Measurements from ENCODE around the gene PRR23A.

The PRR23A gene

GRCh38 chr3:138971766-138972320, 34.2 kb downstream of the PRR23A start:
- no peak for DNase-seq

DNA sequence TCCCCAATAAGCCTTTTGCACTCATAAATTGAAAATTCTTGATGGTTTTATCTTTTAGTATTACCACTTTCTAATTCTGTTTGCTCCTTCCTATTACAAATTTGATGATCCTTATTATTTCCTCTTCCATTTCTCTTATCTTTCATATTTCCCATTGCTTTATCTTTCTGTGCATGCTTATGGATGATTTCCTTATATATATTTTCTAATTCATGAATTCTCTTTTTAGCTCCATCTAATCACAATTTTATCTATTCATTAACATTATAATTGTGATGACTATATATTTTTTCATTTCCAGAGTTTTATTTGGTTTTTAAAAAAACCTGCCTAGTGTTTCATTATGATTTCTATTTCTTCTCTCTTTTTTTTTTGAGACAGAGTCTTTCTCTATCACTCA, 41.1 kb downstream of the PRR23A start:
- no peak for DNase-seq

GRCh38 chr3:138964264-138964663, 41.8 kb downstream of the PRR23A start:
- no peak for DNase-seq

GRCh38 chr3:138962854-138963560, 43.1 kb downstream of the PRR23A start:
- DNase-seq: no peak

DNA sequence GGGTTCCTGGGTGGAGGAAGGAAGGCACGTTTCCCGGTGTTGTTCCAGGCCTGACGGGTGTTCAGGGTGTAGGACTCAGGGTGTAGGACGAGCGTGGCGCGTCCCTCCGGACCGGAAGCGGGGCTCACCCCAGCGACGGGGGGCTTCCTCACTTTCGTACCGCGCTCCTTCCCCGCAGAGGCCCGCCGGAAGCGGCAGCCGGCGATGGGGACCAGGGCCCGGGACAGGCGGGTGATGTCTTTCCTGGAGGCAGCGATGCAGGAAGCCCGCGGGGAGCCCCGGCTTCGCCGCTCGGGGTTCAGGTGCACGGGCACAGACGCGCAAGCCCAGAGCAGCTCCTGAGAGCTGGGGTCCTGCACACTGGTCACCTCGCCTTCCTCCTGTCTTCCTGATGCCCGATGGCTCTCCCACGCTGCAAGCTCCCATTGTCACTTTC, 45.6 kb downstream of the PRR23A start:
- DNase-seq: no peak
